ENCODE results near the gene FAM228B.
"Not testable (repeated sequence)": the region's sequence is repeated elsewhere in the genome, so short reads cannot be mapped to it uniquely, and the experiment has no call there.

FAM228B gene

DNA sequence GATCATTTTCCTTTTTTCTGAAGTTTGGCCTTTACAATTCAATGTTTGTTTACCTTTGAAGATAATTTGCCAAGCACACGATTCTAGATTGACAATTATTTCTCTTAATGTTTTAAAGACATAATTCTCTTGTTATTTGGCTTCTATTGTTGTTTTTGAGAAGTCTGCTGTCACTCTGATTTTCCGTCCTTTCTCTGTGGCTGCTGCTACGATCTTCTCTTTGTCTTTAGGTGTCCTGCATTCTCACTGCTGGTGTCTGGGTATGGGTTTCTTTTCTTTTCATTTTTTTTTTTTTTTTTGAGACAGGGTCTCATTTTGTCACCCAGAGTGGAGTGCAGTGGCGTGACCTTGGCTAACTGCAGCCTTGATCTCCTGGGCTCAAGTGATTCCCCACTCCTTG is 36.4 kb downstream of the FAM228B start:
- DNase-seq (ENCODE audit: low read depth) = no peak

DNA sequence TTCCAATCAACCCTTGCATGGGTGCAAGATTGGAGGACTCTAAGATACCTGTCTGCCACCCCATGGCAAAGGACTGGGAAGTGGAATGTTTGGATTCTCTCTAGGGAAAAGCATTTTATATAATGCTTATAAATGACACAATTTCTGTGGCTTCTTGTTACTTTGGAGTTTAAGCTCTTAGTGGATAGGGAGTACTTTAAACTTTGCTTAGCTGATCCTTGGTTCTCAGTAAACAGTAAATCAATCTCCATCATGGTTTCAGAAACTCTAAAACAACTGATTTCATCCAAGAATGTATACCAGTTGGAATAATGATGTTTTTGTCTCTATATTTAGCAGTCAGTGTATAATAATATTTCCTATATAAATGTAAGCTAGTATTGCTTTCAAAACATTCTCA is 37.5 kb downstream of the FAM228B start:
- DNase-seq (ENCODE audit: low read depth) = no peak

DNA sequence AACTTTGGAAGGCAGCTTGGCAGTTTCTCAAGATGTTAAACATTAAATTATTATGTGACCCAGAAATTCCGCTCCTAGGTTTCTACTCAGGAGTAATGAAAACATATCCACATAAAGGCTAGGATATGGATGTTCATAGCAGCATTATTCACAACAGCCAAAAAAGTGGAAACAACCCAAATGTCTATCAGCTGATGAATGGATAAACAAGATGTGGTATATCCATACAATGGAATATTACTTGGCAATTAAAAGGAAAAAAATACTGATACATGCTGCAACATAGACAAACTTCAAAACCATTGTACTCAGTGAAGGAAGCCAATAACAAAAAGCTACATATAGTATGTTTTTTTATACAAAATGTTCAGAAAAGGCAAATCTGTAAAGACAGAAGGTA is 39.2 kb downstream of the FAM228B start:
- DNase-seq (ENCODE audit: low read depth) = no peak

DNA sequence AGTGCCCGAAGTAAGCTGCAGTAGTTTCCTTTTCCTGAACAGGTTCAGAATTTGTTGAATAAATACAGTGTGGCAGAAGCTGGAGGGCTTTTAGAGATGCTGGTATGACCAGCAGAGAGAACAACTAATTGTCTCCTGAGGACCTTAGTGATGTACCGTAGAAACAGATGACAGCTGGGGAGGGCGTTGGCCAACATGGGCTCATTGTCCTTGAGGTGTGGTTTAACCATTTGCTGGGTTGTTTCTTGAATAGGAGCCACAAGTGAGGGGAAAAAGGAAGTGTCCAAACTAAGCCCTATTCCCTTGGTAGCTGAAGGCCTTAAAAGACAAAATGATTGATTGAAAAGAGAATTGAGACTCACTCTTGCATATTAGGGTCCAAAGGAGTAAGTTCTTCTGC is 39.9 kb downstream of the FAM228B start:
- DNase-seq (ENCODE audit: low read depth) = no peak

DNA sequence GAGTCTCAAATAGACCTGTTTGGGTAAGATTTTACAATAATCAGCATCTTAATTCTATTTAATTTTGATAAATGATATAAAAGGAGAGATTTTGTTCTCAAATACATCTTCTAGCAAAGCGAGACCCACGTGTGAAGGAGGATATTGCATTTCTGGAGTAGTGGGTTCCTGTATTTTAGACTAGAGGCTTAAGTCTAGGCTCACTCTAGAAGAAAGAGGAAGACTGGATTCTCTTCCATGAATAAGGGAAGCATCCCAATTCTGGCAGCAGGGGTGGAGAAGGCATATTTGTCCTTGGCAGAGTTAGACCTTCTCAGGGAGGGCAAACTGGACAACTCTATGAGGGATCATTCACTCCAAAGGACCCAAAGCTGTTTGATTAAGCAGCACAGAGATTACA is 40.3 kb downstream of the FAM228B start:
- DNase-seq (ENCODE audit: low read depth) = no peak

DNA sequence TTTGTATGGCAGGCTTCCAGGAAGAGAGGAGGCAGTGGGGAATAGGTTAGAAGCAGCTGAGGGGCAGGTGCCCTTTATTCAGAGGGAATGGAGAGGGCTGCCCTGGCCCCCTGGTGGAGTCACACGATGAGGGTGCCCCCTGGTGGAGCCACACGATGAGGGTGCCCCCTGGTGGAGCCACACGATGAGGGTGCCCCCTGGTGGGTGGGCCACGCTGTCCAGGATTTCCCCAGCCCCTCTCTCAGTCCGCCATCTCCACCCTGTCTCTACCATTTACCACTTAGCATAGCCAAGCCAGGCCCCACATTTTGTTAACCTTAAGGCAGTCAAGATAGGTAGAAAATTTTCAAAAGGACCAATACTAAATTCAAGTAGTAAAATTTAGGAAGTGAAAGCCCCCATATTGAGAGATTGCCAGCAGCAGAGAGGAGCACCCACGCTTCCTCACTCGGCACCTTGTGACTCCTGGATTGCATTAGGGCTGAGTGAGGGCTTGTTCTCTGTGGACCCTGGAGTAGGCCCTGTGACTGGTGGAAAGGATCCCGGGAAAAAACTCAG is 41.2 kb downstream of the FAM228B start:
- DNase-seq (ENCODE audit: low read depth) = no peak

DNA sequence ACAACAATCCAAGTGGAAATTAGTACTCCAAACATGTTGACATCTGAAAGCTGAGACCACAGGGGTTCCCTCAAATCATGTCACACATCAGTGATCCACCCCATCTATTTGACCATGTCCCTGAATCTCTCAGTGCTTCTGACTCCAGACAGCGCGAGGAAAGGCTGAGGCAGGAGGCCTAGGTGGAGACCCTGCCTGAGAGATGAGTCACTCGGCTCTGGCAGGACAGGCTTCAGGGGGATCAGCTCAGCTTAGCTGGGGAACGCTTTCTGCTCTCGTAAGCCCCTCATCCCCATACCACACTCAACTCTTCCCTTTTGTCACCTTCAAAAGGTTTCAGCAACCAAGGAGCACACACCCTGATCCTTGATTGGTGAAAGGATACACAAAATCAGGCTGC is 45.8 kb downstream of the FAM228B start:
- no peak for DNase-seq (ENCODE audit: low read depth)

DNA sequence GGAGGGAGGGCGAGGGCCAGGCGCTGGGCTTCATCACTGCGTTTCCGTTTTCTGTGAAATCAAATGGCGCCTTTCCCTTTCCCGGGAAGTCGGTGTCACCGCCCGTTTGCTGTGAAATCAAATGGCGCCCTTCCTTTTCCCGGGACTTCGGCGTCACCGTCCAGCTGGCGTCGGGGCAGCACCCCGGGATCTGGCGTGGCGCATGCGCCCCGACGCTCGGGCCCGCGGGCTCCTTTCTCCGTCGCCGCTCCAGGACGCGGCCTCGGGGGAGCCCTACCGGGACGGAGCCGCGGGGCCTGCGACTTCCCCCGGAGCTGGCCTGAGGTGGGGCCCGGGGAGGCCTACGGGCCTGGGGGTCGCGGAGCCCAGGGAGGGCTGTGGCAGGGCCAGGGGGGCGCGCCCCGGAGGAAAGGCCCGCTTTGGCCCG is 51.6 kb downstream of the FAM228B start, which contains the start of gene FAM228A:
TSS of gene FAM228A (plus strand) at position 203 of the 427 bp plus-strand sequence. CDS start 428 bp downstream, outside the sequence.
- no peak for DNase-seq (ENCODE audit: low read depth)

DNA sequence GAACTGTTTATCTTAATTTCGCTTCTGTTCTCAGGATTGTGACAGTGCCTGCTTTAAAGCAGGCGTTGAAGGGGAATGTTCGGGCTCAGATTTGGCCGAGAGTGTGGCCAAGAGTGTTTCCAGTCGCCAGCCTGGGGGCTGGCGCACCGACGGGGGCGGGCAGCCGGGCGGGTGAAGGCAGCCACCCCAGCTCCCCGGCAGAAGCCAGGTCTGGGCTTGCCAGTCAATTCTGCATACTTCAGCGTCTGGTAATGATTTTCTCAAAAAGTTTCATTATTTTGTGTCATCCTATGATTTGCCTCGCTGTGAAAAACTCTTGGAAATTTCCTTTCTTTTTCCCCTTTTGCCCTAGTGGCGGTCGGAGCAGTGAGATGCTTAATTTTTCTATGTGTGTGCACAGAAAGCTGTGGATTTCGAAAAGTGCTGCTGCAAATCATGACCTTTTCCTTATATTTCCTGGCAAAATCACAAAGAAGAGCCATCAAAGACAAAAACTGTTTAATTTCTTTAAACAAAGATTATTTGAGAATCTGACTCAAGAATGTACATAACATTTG is 52.4 kb downstream of the FAM228B start:
- DNase-seq (ENCODE audit: low read depth) = peak; percentile 40

DNA sequence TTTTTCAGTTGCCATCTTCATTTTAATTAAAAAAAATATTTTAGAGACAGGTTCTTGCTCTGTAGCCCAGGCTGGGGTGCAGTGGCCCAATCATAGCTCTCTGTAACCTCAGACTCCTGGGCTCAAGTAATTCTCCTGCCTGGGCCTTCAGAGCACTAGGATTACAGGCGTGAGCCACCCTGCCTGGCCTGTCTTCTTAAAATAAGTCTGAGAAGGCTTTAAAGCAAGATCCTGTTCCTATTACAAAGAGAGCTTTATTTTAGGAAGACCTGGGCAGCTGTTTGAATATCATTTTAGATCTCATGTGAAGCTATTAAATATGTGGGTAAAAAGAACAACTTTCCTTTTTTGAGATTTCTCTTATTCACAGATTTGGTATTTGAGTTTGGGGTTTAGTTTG is 53.1 kb downstream of the FAM228B start:
- DNase-seq (ENCODE audit: low read depth) = no peak

DNA sequence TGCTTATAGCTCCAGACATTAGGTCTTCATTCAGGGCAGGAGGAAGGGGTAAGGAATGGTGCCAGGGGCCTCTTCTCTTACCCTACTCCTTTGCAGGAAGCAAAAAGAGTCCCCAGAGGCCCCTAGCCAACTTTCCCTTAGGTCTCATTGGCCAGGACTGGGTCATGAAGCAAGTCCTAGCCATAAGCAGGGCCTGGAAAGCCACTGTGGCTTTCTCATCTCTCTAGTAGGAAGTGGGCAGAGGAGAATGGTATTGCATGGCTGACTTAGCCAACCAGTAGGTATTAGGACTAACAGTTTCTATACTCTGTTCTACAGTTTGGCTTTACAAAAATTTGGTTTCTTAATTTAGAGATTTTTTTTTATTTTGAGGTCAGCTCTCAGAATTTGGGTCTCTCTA is 56.4 kb downstream of the FAM228B start:
- no peak for DNase-seq (ENCODE audit: low read depth)

DNA sequence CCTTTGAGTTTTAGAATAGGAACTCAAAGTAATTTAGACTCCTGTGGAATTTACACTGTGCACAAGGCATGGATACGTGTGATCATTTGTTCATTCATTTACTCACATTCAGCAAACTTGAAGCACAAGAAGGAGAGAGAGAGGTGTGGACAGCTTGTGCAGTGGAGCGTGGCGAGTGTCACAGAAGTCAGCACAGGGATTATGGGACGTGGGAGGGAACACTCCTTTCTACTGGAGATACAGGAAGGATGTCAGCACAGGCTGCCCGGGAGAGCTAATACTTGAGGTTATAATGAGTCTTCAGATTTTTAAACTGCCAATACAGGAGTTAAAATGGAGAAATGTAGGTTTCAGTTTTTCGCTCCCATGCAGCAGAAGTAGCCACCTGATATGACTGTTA is 58.6 kb downstream of the FAM228B start:
- DNase-seq (ENCODE audit: low read depth) = no peak

DNA sequence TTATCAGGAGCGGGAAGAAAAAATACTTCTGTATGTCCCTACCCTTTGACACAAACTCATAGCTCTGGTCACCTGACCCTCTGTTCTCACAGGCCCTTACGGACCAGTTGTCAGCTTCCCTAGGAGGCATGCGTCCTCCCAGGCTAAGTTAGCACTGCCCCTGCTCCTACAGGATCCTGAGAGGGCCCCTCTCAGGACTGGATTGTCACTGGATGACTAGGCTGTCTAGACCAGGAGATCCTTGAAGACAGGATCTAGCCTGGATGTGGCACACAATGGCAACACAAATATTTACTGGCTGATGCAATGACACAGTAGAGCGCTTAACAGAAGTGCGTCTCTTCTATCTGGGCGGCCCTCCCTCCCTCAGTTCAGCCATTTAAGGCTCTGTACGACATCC is 59.2 kb downstream of the FAM228B start:
- no peak for DNase-seq (ENCODE audit: low read depth)

DNA sequence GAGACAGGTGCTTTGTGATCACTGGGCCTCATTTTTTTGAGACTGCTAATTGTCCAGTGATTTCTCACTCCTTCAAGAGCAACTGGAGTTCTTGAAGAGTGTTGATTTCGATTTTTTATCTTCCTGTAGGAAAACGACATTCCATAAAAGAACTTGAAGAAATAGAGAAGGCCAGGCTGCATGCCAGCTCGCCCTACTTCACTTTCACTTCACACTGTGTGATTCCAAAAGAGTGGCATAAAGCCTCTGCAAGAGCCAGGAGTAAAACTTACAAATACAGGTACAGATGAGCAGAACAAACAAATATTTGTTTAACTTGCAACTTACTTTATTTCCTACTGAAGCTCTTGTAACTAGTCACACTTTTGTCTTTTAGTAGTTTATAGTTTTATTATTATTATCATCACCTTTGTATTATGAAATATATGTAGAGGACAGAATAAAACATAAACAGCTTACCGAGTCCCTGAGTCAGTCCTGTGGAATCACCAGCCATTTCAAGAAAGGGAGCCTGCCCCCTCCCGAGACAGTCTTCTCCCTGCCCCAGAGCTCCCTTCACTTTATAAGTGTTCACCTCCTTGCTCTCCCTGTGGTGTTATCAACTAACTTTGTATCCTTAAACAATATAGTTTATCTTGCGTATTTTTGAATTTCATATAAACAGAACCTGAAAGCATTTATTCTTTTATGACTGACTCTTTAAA is 60.2 kb downstream of the FAM228B start:
- DNase-seq (ENCODE audit: low read depth) = no peak

DNA sequence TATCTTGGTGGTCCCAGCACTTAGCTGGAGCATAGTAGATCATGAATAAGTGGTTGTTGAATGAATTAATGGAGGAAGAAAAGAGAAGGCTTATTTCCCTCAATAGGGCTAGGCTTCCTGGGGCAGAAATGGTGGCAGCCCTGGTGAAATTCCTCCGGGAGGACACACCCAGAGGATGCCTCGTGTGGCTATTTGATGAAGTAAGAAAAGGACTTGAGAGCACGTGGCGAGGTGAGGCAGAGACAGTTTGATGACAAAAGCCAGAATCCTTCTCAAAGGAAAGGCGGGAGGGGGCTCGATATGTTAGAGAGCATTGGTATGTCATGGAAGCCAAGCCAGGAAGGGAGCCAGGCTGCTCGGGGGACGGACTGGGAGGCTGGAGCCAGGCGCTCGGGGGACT is 66.3 kb downstream of the FAM228B start:
- DNase-seq (ENCODE audit: low read depth) = no peak

DNA sequence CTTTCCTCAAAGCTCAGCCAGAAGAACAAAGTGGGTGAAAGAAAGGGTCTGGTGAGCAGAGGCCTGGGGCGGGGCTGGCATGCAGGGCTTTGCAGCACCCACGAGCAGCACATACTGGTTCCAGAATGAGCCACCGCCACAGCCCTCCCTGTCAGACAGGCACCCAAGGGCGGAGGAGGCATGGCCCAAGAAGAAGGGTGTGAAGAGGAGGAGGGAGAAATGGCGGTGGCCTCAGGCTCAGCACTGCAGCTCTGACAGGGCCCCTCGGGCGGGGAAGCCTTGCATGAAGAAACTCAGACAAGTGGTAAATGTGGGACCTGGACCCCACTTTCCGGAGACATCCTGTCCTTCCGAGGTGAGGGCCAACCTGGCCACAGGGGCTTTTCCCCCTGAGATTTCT is 67.2 kb downstream of the FAM228B start:
- DNase-seq (ENCODE audit: low read depth) = no peak

DNA sequence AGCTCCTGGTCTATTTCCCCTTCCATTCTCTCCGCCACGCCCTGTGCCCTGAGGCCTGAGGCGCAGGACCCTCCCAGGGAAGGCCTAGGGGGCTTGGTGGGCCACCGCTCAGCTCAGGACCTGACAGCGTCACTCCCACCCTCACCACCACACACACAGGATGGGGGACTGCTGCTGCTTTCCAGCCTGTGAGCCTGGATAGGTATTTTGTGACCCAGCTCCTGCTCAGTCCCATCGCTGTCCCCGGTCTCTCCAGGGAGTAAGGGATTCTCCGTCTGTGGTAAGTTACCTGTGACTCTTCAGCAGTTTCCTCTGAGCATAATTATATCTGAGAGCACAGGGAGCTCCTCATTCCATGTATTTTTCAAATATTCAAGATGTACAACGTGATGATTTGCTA is 67.9 kb downstream of the FAM228B start:
- DNase-seq (ENCODE audit: low read depth) = no peak

DNA sequence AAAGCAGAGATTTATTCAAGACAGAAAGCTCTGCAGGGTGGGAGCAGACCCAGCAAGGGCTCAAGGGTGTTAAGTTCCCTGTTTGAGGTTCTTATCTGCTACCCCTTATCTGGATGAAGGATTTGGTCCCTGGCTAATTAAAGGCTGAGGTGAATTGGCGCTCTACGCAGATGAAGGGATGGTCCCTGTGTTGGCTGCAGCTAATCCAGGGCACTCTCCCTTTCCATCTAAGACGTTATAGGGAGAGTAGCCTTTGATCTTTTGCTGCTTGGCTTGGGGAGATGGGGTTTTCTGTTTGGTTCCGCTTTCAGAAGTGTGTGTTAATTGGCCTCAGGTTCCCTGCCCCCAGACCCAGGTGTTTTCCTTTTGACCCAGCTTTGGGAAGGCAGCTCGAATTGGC is 68.6 kb downstream of the FAM228B start:
- no peak for DNase-seq (ENCODE audit: low read depth)

DNA sequence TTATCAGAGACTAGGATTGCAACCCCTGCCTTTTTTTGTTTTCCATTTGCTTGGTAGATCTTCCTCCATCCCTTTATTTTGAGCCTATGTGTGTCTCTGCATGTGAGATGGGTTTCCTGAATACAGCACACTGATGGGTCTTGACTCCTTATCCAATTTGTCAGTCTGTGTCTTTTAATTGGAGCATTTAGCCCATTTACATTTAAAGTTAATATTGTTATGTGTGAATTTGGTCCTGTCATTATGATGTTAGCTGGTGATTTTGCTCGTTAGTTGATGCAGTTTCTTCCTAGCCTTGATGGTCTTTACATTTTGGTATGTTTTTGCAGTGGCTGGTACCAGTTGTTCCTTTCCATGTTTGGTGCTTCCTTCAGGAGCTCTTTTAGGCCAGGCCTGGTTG is 73.9 kb downstream of the FAM228B start:
- DNase-seq (ENCODE audit: low read depth) = not testable (repeated sequence)

DNA sequence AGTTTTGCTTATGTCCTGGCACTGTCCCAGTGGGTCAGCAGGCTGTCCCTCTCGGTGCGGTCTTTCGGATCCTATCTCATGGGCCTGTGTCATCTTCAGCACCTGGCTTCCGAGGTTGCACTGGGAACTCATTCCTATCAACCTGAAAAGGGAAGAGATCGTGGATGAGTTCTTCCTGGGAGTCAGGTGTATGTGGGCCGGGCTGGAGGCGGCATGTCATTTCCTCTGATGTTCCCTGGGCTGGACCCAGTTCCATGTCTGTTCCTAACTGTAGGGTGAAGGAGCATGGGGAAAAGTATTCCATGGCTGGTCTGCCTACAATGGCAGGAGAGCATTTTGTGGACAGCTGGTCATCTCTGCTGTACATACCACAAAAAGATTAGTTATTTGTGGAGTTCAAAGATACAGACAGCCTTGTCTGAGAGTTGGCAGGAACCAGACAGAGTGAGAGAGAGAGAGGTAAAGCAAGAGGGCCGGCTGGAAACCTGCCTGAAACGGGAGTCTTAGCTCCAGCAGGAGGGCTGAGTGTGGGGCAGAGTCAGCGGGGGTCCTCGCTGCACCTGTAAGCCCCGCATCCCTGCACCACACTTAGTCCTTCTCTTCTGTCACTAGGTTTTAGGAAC is 76.8 kb downstream of the FAM228B start:
- no peak for DNase-seq (ENCODE audit: low read depth)

DNA sequence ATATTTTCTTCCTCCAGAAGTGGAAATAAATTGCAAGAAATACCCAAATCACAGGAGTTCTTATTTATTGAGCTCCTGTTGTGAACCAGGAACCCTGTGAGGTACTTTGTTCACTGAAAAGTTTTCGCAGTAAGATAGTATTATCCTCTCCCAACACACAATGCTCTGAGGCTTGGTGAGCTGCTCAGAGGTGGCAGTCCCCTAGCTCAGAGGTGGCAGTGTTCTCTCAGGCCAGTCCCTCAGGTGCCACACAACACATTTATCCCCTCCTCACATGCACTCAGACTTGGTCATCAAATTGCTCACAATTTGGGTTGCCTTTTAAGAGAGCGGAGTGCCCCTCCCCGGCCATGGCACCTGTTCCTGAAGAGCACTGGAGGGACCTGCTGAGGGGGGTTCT is 77.5 kb downstream of the FAM228B start:
- DNase-seq (ENCODE audit: low read depth) = no peak

DNA sequence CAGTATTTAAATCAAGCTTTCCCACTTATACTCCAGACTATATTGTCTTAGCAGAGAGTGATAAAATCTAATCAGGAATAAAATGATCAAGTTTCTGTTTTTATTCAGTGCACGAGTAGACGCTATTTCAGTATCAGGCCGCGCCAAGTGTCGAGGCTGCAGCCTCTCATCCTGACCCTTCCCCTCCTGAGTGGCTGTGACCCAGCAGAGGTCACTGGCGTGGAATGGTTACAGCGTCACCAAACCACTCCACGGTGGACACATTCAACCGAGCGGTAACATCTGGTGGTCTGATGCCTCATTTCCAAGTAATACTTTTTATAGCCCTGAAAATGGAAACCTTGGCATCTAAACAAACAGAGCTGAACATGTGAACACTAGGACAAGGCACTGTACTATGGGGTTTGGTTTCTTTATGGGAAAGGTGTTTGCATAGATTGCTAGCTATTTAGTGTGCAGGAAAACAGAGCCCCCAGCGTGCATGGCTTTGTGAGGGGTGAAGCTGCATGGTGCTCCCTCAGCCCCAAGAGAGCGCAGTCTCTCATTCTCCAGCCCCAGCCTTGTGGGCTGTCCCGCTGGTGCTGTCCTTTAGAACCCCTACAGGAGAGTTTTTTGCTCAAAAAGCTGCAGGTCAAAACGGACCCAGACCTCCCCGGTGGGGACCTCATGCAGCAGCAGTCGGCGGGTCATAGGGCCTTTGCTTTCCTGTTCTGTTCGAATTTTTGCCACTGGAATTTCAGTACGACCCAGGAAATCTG is 79.9 kb downstream of the FAM228B start:
- no peak for DNase-seq (ENCODE audit: low read depth)

DNA sequence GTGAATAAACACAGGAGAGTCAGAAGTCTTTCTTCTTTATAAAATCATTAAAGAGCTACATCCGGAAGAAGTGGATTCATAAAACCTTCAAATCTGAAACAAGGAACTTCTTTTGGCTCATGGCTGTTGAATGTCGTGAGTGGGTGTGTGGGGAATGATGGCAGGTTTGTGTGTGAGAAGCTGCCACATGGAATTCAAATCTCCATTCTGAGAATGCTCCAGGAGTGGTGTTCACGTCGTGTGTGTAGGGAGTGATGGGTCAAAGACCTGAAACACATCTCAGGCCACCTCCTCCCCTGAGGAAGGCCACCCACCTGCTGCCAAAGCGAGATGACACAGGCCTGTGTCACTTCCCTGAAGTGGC is 80.5 kb downstream of the FAM228B start:
- no peak for DNase-seq (ENCODE audit: low read depth)

Measured in fibroblast of gingiva (primary cell).